Central memory CD4-positive, alpha-beta T cell (primary cell): ENCODE results near the gene PLSCR2.
"Not testable (repeated sequence)": the region's sequence is repeated elsewhere in the genome, so short reads cannot be mapped to it uniquely, and the experiment has no call there.

Source experiments
- DNase-seq: peaks from one replicate; pipeline ENCODE4 v3.0.0; 2022

Gene PLSCR2

DNA sequence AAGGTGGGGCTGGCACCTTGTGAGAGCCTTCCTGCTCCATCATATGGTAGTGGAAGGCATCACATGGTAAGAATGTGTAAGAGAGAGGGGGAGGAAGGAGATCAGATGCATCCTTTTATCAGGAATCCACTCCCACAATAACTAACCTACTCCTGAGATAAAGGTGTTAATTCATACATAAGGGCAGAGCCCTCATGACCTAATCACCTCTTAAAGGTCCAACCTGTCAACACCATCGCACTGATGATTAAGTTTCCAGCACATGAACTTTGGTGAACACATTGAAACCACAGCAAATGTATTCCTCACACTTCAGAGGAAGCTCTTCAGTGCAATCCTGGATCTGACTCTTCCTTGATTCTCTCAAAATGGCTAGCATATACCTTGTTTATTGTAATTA is 55.4 kb downstream of the PLSCR2 start:
- DNase-seq = no peak

DNA sequence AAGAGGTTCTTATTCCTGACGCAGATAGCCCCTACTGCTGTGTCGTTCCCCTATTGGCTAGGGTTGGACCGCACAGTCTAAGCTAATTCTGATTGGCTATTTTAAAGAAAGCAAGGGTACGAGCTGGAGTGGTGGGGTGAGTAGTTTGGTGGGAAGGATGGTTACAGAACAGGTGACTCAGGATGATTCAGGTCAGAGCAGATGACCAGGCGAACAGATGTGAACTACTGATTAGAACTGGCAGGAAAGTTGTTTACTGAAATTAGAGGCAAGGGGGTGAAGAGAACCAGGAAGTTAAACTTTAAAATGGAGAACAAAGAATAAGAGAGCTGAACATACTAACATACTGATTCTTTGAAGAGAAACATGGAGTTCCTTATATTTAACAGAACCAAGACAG is 56.6 kb downstream of the PLSCR2 start:
- not testable (repeated sequence) for DNase-seq

DNA sequence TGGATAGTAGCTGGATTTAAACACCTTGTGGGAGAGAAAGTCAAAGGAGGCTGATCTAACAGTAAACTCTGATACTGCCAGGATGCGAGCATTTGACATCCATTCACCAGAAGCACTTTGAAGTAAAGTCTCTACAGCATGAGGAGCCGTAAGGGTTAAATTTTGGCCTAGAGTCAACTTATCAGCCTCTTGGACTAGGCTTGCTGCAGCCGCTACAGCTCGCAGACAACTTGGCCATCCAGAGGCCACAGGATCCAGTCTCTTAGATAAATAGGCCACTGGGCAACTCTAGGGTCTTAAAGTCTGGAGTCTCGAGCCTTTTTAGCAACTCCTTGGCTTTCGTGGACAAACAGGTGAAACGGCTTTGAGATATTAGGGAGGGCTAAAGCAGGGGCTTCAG is 61.4 kb downstream of the PLSCR2 start:
- no peak for DNase-seq

DNA sequence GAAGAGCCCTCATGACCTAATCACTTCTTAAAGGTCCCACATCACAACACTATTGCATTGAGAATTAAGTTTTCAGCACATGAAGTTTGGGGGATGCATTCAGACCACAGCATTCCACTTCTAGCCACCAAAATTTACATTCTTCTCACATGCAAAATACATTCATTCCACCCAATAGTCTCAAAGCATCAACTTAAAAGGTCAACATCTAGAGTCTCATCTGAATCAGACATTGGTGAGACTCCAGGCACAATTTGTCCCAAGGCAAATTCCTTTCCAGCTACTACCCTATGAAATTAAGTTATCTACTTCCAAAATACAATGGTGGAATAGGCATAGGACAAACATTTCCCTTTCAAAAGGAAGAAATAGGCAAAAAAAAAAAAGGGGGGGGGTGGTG is 64.9 kb downstream of the PLSCR2 start:
- DNase-seq = no peak

DNA sequence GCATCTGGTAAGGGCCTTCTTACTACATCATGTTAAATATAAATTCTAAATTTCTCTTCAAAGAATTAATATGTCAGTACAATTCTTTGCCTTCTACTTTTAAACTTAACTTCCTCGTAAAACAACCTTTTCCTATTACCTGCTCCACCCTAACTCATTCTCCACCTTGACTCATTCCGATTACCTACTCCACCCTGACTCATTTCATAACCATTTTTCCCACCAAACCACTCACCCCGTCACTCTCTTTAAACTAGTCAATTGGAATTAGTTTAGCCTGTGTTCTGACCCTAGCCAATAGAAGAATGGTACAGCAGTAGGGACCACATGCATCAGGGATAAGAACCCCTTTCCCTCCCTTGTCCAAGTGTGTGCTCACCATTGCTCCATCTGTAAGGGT is 65.6 kb downstream of the PLSCR2 start:
- DNase-seq = no peak

DNA sequence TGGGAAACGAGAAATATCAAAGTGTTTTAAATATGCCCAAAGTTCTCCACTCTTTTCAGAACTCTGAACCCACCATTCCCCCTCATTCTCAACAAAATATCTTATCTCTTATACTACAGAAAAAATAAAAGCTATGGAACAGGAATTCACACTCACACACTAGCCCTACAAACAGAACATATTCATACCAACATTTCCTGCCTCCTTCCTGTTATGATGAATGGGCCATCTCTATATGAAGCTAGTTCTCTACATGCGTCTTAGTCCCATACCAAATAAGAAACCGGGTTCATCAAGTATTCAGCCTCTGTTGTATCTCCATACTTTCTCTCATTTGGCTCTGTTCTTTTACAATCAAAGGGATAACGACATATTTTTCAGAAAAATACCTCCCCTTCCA is 72.6 kb downstream of the PLSCR2 start:
- DNase-seq = no peak

DNA sequence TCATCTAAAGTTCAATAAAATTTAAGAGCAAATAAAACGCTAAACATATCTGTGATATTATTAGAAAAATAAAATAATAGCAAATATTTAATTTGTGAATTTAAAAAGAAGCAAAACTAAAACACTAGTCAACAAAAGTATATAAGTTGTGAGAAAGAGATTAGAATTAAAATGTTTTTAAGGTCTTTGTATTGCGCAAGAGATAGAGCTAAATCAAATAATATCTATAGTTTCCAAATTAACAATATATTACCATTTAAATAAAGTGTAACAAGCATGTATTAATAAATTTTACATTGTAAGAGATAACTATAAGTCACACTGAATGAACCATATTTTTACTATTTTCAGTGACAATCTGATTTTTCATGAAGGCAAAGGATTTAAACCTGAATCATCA is 74.2 kb downstream of the PLSCR2 start:
- no peak for DNase-seq

DNA sequence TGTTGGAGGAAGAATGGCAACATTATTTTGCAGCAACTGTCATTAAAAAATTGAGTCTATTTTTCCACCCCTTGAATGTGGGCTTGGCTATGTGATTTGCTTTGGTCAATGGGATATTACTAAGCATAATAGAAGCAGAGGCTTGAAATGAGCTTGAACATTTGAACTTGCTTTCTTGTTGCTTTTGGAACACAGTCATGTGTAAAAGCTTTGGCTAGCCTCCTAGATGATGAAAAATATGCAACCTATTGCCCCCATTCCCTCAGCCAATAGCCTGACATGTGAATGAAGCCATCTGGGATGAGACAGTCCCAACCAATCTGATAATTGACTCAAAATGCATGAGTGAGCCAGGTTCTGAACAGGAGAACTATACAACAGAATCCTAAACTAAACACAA is 78.4 kb downstream of the PLSCR2 start:
- no peak for DNase-seq

DNA sequence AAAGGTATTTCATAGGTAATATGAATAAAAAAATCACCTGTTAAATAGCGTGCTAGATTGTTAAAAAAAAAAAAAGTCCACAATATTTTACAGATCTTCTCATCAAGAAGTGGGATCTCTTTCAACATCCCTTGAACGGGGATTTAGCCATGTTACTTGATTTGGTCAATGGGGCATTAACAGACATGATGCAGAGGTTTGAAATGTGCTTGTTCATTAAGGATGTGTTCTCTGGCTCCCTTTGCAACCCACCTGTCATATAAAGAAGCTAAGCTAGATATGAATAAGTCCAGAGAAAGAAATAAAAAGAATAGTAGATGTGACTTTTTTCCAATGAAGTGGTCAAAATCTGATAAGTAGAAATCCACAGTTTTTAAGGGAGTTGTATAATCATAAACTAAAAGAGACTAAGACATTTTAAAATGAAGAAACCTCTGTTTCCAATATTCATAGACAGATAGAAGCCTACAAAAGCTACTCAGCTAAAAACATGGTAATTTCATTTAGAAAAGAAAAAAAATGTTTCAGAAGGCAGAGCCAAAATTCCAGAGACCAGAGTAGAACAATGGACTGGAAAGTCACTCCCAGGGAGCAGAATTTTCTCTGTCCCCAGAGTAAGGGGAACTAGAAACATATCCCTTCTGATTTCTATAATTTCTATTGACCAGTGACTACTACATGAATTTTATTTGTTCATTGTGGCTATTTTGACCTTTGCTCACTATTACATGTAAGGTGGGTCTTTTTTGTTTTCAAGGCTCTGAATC is 79.2 kb downstream of the PLSCR2 start:
- no peak for DNase-seq

DNA sequence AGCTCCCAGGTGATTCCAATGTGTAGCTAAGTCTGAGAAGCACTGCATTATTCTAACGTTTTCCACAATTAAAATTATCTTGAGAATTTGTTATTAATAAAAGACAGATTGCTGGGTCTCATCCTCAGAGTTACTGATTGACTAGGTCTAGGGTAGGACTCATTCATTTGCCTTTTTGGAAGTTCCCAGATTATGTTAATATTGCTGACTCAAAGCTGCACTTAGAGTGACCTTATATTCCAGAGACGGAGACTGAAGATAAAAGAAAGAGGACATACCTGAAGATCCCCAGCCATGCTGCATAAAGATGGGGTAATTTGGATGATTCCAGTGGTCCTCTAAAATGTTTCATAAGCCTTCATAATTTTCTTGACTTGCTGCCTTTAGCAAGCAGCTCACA is 81.8 kb downstream of the PLSCR2 start:
- no peak for DNase-seq

DNA sequence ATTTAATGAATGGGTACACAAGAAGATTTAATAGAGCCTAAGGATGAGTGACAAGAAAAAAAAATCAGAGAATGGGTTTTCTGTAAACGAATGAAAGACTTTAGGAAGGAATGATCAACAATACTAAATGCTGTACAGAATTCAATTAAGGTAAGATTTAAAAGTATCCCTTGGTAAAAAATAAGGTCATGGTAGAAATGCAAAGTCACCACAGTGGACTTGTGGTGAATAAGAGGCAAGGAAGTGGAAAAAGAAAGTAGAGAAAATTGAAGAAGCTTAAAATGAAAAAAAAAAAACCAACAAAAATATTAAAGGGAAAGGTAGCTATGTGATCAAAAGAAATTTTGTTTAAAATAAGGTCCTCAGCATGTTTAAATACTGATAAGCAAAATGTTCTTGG is 82.4 kb downstream of the PLSCR2 start:
- DNase-seq = no peak

DNA sequence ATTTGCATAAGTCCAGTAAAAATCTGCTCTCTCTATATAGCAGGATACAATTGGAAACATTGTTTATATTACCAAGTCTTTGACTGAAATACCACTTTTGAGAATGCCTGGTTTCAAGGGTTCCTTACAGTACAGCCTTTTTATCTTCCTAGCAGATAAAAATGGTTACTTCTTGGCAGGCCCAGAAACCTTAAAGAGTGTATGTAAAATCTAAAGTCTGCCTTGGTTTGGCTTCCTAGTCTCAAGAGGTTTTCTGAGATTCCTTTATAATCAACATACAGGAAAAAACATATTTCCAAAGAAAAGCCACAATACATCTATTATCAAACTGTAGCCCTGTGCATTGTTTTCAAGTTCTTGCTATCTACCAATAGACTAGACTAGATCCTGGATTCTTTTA is 84.6 kb downstream of the PLSCR2 start:
- no peak for DNase-seq
